Liver (tissue), 9 donors: ENCODE results near the gene ABHD17A. TPM values are rescaled to one million over a fixed set of nuclear protein-coding genes. Genes with fewer than 3 reads are reported as not detected.
A peak's percentile ranks its signal among the peaks of the same experiment; 100 is the strongest.

Experiments
- DNase-seq: peaks from one replicate; pipeline ENCODE4 v3.0.0-alpha.2; 2017; ENCODE audit warnings: low spot score
- H3K27ac ChIP-seq, 2 donors: one replicate each; pipeline ENCODE4 v1.7.0; 2013; ENCODE audit warnings: inconsistent platforms in 2 of 2, low read length in 2 of 2, control low read depth in 1 of 2, low read depth in 1 of 2, mild to moderate bottlenecking in 1 of 2
- H3K27me3 ChIP-seq, 4 donors: one replicate each; pipeline versions ENCODE4 v1.6.1 to v1.7.0; 2013; ENCODE audit warnings: low read length in 3 of 4, inconsistent platforms in 1 of 4, mild to moderate bottlenecking in 1 of 4, moderate library complexity in 1 of 4; ENCODE audit not compliant: control insufficient read depth in 4 of 4, insufficient read depth in 4 of 4
- H3K36me3 ChIP-seq, 4 donors: one replicate each; pipeline versions ENCODE4 v1.6.1 to v1.7.0; 2013; ENCODE audit warnings: low read length in 3 of 4, mild to moderate bottlenecking in 3 of 4, low read depth in 1 of 4, moderate library complexity in 1 of 4; ENCODE audit not compliant: control insufficient read depth in 4 of 4, insufficient read depth in 3 of 4
- H3K4me1 ChIP-seq, 4 donors: one replicate each; pipeline versions ENCODE4 v1.6.1 to v1.7.0; 2013; ENCODE audit warnings: low read length in 3 of 4, mild to moderate bottlenecking in 3 of 4, moderate library complexity in 1 of 4; ENCODE audit not compliant: control insufficient read depth in 4 of 4, insufficient read depth in 4 of 4
- H3K4me3 ChIP-seq, 3 donors: one replicate each; pipeline versions ENCODE4 v1.6.1 to v1.7.0; 2013; ENCODE audit warnings: low read length in 3 of 3, control low read depth in 1 of 3, low read depth in 1 of 3, mild to moderate bottlenecking in 1 of 3
- H3K9ac ChIP-seq, 2 donors: one replicate each; pipeline ENCODE4 v1.7.0; 2013; ENCODE audit warnings: low read length in 2 of 2, mild to moderate bottlenecking in 2 of 2, moderate library complexity in 2 of 2, control low read depth in 1 of 2, low read depth in 1 of 2
- H3K9me3 ChIP-seq, 4 donors: one replicate each; pipeline versions ENCODE4 v1.6.1 to v1.7.0; 2013; ENCODE audit warnings: low read length in 3 of 4; ENCODE audit not compliant: control insufficient read depth in 4 of 4
- EGR1 ChIP-seq, 2 donors: IDR thresholded peaks; 2 replicates each; pipeline ENCODE4 v1.6.1; 2016 to 2018; ENCODE audit warnings: antibody characterized with exemption in 2 of 2, low read depth in 2 of 2
- FOXA1 ChIP-seq: IDR thresholded peaks from 2 replicates; pipeline ENCODE4 v1.6.1; 2016; ENCODE audit warnings: antibody characterized with exemption
- FOXA2 ChIP-seq: IDR thresholded peaks from 2 replicates; pipeline ENCODE4 v1.6.1; 2016; ENCODE audit warnings: antibody characterized with exemption
- GABPA ChIP-seq, 2 donors: IDR thresholded peaks in 1 of 2; conservative IDR thresholded peaks in 1 of 2; 2 replicates each; pipeline ENCODE4 v1.6.1; 2016; ENCODE audit warnings: antibody characterized with exemption in 2 of 2, mild to moderate bottlenecking in 1 of 2, moderate library complexity in 1 of 2
- HNF4A ChIP-seq, 2 donors: conservative IDR thresholded peaks; 2 replicates each; pipeline ENCODE4 v1.6.1; 2016; ENCODE audit warnings: antibody characterized with exemption in 2 of 2, mild to moderate bottlenecking in 2 of 2
- HNF4G ChIP-seq: IDR thresholded peaks from 2 replicates; pipeline ENCODE4 v1.6.1; 2016; ENCODE audit warnings: antibody characterized with exemption
- JUND ChIP-seq, 2 donors: IDR thresholded peaks; 2 replicates each; pipeline ENCODE4 v1.6.1; 2016; ENCODE audit warnings: antibody characterized with exemption in 2 of 2
- NR2F2 ChIP-seq: IDR thresholded peaks from 2 replicates; pipeline ENCODE4 v1.6.1; 2016; ENCODE audit warnings: antibody characterized with exemption
- RAD21 ChIP-seq, 2 donors: IDR thresholded peaks; 2 replicates each; pipeline ENCODE4 v1.6.1; 2016; ENCODE audit warnings: antibody characterized with exemption in 2 of 2, mild to moderate bottlenecking in 2 of 2
- RXRA ChIP-seq, 2 donors: IDR thresholded peaks; 2 replicates each; pipeline ENCODE4 v1.6.1; 2017 to 2018; ENCODE audit warnings: antibody characterized with exemption in 2 of 2, mild to moderate bottlenecking in 1 of 2
- SP1 ChIP-seq: IDR thresholded peaks from 2 replicates; pipeline ENCODE4 v1.6.1; 2018; ENCODE audit warnings: antibody characterized with exemption, mild to moderate bottlenecking
- TAF1 ChIP-seq: conservative IDR thresholded peaks from 2 replicates; pipeline ENCODE4 v1.6.1; 2016; ENCODE audit warnings: antibody characterized with exemption, mild to moderate bottlenecking
- YY1 ChIP-seq: IDR thresholded peaks from 2 replicates; pipeline ENCODE4 v1.6.1; 2016; ENCODE audit warnings: antibody characterized with exemption, mild to moderate bottlenecking
- WGBS: extraction: QIAGEN DNeasy Blood & Tissue Kit; methylation state at CpG from one replicate; pipeline ENCODE4 v1.1.7; 2013; 5-methylcytosine and 5-hydroxymethylcytosine counted together
- polyA plus RNA-seq, 2 donors: library from polyadenylated mRNA; stranded (reverse) in 1 of 2; unstranded in 1 of 2; fragments of 200-250 nt in 1 of 2; fragments of >200 nt in 1 of 2; fragmentation: Nextera tagmentation in 1 of 2; extraction: Ambion mirVana in 1 of 2; gene quantifications; one replicate each; pipeline versions ENCODE4 v1.2.1 to v1.2.3, GENCODE V29; 2013 to 2015
- total RNA-seq, 2 donors: library from RNA; depleted of rRNA; stranded (reverse); fragments of >200 nt; gene quantifications; one replicate each; pipeline ENCODE4 v1.2.3, GENCODE V29; 2014
- TF ChIP-seq, protein P1 (sequence below): IDR thresholded peaks from 2 replicates; pipeline ENCODE4 v1.6.1; 2016; ENCODE audit warnings: antibody characterized with exemption
- TF ChIP-seq, protein P2 (sequence below): IDR thresholded peaks from 2 replicates; pipeline ENCODE4 v1.6.1; 2016; ENCODE audit warnings: antibody characterized with exemption
- TF ChIP-seq, protein P3 (sequence below): IDR thresholded peaks from 2 replicates; pipeline ENCODE4 v1.6.1; 2016; ENCODE audit warnings: antibody characterized with exemption, mild to moderate bottlenecking
- TF ChIP-seq, protein P4 (sequence below): IDR thresholded peaks from 2 replicates; pipeline ENCODE4 v1.6.1; 2016; ENCODE audit warnings: antibody characterized with exemption
- TF ChIP-seq, protein P5 (sequence below): fragments of 150-350 bp; IDR thresholded peaks from 2 replicates; pipeline ENCODE4 v1.5.1; 2017; ENCODE audit warnings: improper control_type of control experiment, low read depth, low read length; ENCODE audit not compliant: missing input control
- donor health status: healthy.
- donor health status: healthy.
- donor health status: healthy.
- donor health status: healthy.
- donor health status: healthy.

The ABHD17A gene
- total and polyA plus RNA-seq, 4 donors, result 8.1 to 30.2 (median 27.0) TPM

DNA sequence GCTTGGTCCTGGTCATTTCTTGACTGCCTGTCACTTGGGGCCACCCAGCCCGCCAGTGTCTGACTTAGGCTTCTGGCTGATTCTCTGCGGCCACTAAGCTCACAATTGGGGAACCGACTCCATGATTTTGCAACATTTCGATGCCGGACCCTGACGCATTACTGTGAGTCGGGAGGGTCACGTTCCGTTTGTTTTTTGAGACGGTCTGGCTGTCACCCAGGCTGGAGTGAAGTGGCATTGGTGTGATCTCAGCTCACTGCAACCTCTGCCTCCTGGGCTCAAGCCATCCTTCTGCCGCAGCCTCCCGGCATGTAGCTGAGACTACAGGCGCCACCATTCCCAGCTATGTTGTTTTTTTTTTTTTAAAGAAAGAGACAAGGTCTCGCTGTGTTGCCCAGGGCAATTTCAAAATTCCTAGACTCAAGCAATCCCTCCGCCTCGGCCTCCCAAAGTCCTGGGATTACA, 16.7 kb upstream of the ABHD17A start:
- Histone ChIP-seq H3K4me3 (no peak overlapping the region), H3K9ac (no peak overlapping the region), H3K27ac (peak overlapping the region; percentile 48 to 56), H3K27me3 (no peaks in the 10 kb centered on the region), H3K9me3 (no peaks in the 10 kb centered on the region), H3K36me3 (no peaks in the 10 kb centered on the region), H3K4me1 (peaks cover 3 to 12% (median 7%) of the 10 kb centered on the region in 4 donors)
- WGBS, result 61% methylated on average over 16 of the region's 16 CpGs
- TF ChIP-seq YY1, result peak; percentile 85
- TF ChIP-seq, protein P1, sequence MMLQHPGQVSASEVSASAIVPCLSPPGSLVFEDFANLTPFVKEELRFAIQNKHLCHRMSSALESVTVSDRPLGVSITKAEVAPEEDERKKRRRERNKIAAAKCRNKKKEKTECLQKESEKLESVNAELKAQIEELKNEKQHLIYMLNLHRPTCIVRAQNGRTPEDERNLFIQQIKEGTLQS, result no peak
- TF ChIP-seq GABPA (IDR thresholded peaks at IDR 0.05 in 1 of 2, conservative IDR thresholded peaks at IDR 0.05 in 1 of 2), result no peak
- TF ChIP-seq, protein P2, sequence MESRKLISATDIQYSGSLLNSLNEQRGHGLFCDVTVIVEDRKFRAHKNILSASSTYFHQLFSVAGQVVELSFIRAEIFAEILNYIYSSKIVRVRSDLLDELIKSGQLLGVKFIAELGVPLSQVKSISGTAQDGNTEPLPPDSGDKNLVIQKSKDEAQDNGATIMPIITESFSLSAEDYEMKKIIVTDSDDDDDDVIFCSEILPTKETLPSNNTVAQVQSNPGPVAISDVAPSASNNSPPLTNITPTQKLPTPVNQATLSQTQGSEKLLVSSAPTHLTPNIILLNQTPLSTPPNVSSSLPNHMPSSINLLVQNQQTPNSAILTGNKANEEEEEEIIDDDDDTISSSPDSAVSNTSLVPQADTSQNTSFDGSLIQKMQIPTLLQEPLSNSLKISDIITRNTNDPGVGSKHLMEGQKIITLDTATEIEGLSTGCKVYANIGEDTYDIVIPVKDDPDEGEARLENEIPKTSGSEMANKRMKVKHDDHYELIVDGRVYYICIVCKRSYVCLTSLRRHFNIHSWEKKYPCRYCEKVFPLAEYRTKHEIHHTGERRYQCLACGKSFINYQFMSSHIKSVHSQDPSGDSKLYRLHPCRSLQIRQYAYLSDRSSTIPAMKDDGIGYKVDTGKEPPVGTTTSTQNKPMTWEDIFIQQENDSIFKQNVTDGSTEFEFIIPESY, result peak; percentile 19
- TF ChIP-seq NR2F2, result no peak
- TF ChIP-seq HNF4A (conservative IDR thresholded peaks at IDR 0.05), result peak; percentile 27 to 31
- no peak for TF ChIP-seq RAD21 (IDR thresholded peaks at IDR 0.05)
- peak; percentile 29 to 44 for TF ChIP-seq RXRA (IDR thresholded peaks at IDR 0.05)
- no peak for TF ChIP-seq FOXA2
- no peak for TF ChIP-seq HNF4G
- TF ChIP-seq EGR1 (IDR thresholded peaks at IDR 0.05; ENCODE audit: low read depth in 2 of 2), result no peak
- TF ChIP-seq TAF1, result no peak
- TF ChIP-seq SP1, result peak; percentile 41
- TF ChIP-seq, protein P3, sequence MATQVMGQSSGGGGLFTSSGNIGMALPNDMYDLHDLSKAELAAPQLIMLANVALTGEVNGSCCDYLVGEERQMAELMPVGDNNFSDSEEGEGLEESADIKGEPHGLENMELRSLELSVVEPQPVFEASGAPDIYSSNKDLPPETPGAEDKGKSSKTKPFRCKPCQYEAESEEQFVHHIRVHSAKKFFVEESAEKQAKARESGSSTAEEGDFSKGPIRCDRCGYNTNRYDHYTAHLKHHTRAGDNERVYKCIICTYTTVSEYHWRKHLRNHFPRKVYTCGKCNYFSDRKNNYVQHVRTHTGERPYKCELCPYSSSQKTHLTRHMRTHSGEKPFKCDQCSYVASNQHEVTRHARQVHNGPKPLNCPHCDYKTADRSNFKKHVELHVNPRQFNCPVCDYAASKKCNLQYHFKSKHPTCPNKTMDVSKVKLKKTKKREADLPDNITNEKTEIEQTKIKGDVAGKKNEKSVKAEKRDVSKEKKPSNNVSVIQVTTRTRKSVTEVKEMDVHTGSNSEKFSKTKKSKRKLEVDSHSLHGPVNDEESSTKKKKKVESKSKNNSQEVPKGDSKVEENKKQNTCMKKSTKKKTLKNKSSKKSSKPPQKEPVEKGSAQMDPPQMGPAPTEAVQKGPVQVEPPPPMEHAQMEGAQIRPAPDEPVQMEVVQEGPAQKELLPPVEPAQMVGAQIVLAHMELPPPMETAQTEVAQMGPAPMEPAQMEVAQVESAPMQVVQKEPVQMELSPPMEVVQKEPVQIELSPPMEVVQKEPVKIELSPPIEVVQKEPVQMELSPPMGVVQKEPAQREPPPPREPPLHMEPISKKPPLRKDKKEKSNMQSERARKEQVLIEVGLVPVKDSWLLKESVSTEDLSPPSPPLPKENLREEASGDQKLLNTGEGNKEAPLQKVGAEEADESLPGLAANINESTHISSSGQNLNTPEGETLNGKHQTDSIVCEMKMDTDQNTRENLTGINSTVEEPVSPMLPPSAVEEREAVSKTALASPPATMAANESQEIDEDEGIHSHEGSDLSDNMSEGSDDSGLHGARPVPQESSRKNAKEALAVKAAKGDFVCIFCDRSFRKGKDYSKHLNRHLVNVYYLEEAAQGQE, result no peak
- TF ChIP-seq FOXA1, result no peak
- TF ChIP-seq JUND (IDR thresholded peaks at IDR 0.05), result peak in 1 of 2 donors; percentile 17
- TF ChIP-seq, protein P4, sequence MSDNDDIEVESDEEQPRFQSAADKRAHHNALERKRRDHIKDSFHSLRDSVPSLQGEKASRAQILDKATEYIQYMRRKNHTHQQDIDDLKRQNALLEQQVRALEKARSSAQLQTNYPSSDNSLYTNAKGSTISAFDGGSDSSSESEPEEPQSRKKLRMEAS, result no peak
- TF ChIP-seq, protein P5, sequence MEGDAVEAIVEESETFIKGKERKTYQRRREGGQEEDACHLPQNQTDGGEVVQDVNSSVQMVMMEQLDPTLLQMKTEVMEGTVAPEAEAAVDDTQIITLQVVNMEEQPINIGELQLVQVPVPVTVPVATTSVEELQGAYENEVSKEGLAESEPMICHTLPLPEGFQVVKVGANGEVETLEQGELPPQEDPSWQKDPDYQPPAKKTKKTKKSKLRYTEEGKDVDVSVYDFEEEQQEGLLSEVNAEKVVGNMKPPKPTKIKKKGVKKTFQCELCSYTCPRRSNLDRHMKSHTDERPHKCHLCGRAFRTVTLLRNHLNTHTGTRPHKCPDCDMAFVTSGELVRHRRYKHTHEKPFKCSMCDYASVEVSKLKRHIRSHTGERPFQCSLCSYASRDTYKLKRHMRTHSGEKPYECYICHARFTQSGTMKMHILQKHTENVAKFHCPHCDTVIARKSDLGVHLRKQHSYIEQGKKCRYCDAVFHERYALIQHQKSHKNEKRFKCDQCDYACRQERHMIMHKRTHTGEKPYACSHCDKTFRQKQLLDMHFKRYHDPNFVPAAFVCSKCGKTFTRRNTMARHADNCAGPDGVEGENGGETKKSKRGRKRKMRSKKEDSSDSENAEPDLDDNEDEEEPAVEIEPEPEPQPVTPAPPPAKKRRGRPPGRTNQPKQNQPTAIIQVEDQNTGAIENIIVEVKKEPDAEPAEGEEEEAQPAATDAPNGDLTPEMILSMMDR, result no peak
- no peak for DNase-seq
